AG09319 (cell line): ENCODE measurements around the gene PDE4A.
"Not testable (repeated sequence)": the region's sequence is repeated elsewhere in the genome, so short reads cannot be mapped to it uniquely, and the experiment has no call there.

Source experiments
- DNase-seq: peaks from one replicate; pipeline ENCODE4 v3.0.0-alpha.2; 2010; ENCODE audit warnings: low read depth; ENCODE audit errors: extremely low read depth
- TF ChIP-seq, protein P1 (sequence below): IDR thresholded peaks from 2 replicates; pipeline ENCODE4 v1.5.1; 2011; ENCODE audit warnings: low read depth, mild to moderate bottlenecking, inconsistent platforms, low read length, moderate library complexity

Gene PDE4A

DNA sequence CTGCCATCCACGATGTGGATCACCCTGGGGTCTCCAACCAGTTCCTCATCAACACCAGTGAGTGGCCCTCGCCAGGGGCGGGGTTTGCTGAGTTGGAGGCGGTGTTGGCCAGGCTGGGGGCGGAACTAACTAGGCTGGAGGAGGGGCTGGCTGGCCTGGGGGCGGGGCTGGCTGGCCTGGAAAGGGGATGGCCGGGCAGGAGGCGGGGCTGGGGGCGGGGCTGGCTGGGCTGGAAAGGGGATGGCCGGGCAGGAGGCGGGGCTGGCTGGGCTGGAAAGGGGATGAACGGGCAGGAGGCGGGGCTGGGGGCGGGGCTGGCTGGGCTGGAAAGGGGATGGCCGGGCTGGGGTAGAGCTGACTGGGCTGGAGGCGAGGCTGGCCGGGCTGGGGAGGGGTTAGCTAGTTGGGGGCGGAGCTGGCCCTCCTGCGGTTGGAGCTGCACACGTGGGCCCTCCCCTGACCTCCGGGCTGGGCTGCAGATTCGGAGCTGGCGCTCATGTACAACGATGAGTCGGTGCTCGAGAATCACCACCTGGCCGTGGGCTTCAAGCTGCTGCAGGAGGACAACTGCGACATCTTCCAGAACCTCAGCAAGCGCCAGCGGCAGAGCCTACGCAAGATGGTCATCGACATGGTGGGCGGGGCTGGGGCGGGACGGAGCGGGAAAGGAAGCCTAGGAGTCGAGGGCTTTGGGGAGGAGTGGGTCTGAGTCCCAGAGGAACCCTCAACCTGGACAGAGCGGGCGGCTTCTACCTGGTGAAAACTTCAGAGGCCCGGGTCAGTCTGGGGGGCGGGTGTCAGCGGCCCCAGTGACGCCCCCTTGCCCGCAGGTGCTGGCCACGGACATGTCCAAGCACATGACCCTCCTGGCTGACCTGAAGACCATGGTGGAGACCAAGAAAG lies 41.0 kb downstream of the PDE4A start:
- DNase-seq = peak; percentile 77
- TF ChIP-seq, protein P1, sequence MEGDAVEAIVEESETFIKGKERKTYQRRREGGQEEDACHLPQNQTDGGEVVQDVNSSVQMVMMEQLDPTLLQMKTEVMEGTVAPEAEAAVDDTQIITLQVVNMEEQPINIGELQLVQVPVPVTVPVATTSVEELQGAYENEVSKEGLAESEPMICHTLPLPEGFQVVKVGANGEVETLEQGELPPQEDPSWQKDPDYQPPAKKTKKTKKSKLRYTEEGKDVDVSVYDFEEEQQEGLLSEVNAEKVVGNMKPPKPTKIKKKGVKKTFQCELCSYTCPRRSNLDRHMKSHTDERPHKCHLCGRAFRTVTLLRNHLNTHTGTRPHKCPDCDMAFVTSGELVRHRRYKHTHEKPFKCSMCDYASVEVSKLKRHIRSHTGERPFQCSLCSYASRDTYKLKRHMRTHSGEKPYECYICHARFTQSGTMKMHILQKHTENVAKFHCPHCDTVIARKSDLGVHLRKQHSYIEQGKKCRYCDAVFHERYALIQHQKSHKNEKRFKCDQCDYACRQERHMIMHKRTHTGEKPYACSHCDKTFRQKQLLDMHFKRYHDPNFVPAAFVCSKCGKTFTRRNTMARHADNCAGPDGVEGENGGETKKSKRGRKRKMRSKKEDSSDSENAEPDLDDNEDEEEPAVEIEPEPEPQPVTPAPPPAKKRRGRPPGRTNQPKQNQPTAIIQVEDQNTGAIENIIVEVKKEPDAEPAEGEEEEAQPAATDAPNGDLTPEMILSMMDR = no peak

DNA sequence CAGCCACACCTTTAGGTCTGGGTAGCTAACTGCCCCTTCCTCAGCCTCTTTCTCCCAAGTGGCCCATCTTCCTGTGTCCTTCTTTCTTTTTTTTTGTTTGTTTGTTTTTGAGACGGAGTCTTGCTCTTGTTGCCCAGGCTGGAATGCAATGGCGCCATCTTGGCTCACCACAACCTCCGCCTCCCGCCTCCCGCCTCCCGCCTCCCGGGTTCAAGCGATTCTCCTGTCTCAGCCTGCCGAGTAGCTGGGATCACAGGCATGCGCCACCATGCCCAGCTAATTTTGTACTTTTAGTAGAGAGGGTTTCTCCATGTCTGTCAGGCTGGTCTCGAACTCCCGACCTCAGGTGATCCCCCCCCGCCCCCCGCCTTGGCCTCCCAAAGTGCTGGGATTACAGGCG lies 41.7 kb downstream of the PDE4A start:
- not testable (repeated sequence) for DNase-seq

DNA sequence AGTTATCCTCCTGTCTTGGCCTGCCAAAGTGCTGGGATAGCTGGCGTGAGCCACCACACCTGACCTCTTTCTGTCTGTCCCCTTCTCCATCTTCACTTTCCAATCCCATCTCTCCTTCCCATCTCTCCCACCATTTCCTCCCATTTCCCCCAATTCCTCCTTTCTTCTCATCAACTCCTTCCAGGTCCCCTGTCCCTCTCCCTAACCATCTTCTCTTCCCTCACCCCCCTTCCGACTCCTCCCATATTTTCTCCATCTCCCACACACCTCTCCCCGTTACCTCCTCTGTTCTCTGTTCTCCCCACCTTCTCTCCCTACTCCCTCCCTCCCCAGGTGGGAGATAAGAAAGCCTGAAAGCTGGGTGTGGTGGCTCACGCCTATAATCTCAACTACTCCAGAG lies 42.2 kb downstream of the PDE4A start:
- no peak for DNase-seq
- TF ChIP-seq, protein P1 = no peak

DNA sequence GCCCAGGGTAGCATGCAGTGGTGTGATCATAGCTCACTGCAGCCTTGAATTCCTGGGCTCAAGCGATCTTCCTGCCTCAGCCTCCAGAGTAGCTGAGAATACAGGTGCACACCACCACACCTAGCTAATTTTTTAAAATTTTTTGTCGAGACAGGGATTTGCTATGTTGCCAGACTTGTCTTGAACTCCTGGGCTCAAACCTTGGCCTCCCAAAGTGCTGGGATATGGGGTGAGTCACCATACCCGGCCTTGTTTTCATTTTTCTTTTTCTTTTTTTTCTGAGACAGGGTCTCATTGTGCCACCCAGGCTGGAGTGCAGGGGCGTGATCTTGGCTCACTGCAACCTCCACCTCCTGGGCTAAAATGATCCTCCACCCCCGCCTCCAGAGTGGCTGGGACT lies 44.1 kb downstream of the PDE4A start:
- no peak for DNase-seq
- TF ChIP-seq, protein P1 = no peak

DNA sequence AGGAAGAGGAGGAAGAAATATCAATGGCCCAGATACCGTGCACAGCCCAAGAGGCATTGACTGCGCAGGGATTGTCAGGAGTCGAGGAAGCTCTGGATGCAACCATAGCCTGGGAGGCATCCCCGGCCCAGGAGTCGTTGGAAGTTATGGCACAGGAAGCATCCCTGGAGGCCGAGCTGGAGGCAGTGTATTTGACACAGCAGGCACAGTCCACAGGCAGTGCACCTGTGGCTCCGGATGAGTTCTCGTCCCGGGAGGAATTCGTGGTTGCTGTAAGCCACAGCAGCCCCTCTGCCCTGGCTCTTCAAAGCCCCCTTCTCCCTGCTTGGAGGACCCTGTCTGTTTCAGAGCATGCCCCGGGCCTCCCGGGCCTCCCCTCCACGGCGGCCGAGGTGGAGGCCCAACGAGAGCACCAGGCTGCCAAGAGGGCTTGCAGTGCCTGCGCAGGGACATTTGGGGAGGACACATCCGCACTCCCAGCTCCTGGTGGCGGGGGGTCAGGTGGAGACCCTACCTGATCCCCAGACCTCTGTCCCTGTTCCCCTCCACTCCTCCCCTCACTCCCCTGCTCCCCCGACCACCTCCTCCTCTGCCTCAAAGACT lies 46.9 kb downstream of the PDE4A start:
- TF ChIP-seq, protein P1 = no peak

DNA sequence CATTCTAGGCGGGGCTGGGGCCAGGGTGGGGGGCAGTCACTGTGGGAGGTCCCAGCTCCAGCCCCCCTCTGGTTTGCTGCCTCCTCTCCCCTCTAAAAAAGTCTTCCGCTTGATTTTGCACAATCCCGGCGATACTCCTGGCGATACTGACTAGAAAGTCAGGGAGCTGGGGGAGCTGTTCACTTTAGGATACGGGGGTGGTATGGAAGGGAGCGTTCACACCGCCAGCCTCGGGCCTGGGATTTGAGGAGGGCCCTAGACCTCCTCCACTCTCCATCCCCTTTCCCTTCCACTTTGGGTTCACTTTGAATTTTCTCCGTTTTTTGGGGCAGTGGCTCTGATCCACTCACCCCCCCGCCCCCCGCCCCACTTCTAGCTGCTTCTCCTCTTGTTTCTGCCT lies 47.8 kb downstream of the PDE4A start:
- TF ChIP-seq, protein P1 = no peak
- DNase-seq = no peak

More for the DNA sequence above, 46.9 kb downstream of the PDE4A start:
- no peak for DNase-seq

DNA sequence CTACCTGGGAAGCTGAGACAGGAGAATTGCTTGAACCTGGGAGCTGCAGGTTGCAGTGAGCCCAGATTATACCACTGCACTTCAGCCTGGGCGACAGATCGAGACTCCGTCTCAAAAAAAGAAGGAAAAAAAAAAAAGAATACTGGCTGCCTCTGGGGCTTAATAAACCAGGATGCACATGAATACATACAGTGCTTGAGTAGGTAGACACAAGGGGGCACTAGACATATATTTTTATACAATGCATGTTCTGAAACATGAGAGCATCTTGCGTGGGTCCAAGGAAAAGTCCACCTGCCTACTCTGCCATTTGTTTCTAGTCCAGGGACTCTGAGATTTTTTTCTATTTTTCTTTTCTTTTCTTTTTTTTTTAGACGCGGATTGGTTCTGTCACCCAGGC lies 51.6 kb downstream of the PDE4A start:
- no peak for DNase-seq
- TF ChIP-seq, protein P1 = peak; percentile 28
